Hepatocyte (in vitro differentiated cells): ENCODE results near the gene KIF26B.

Source experiments
- CTCF ChIP-seq: fragments of 200-600 bp; sonication (generic); IDR thresholded peaks from 2 replicates; pipeline ENCODE4 v1.5.1; 2016; ENCODE audit warnings: antibody characterized with exemption, mild to moderate bottlenecking; ENCODE audit not compliant: poor library complexity
- EZH2 ChIP-seq: fragments of 200-600 bp; sonication (generic); IDR thresholded peaks from 2 replicates; pipeline ENCODE4 v1.6.1; 2016; ENCODE audit warnings: antibody characterized with exemption, mild to moderate bottlenecking, borderline replicate concordance

GRCh38 chr1:245752561-245752960, 597.8 kb downstream of the KIF26B start:
- TF ChIP-seq CTCF (no peak), EZH2 (no peak)
